Skeletal muscle cell (primary cell): ENCODE data around the gene BCL3.
"Not testable (repeated sequence)": the region's sequence is repeated elsewhere in the genome, so short reads cannot be mapped to it uniquely, and the experiment has no call there.

ENCODE experiments used
- DNase-seq: peaks from one replicate; pipeline ENCODE4 v3.0.0-alpha.2; 2010; ENCODE audit warnings: low read depth
- H3K4me3 ChIP-seq: 2 replicates; pipeline ENCODE4 v1.5.1; 2011; ENCODE audit warnings: low read depth, mild to moderate bottlenecking, control low read depth, low read length, moderate library complexity

Gene BCL3

DNA sequence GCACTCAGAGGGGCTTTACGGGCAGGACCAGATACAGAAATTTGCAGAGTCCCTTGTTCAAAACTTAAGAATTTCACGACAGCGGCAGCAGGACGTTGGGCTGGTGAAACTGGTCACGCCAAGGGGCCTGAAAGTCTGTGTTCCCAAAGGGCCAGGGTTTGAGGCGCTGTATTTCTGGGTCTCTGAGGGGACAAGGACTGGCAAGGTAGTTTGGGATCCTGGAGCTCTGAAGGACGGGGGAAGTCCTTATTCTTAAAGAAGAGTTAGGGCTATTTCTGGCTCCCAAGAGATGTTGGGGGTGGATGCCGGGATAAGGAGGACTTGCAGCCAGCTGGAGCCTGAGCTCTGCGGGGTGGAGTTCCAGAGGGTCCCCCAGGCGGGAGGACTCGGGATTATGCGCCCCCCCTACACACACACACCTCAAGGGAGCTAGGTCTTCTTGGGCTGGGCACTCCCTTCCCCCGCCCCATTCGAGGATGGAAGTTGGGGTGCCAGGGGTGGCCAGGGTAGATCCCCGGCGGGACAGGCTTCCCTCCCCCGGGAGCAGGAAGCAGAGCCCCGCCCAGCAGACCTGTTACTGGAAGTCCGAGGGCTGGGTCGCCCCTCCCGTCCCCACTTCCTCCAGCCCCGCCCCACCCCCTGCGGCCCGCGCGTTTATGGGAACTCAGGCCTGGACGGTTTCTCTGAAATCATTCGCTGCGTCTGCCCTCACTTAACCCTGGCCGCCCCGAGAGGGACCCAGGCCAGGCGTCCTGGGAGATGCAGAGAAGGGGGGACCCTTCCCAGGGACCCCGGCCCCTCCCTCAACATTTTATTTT lies 5.6 kb downstream of the BCL3 start:
- peak; percentile 69 for DNase-seq
- peak overlapping the region; percentile 44 for H3K4me3 ChIP-seq

GRCh38 chr19:44754750-44755080 lies 6.2 kb downstream of the BCL3 start:
- peak overlapping the region; percentile 5 for H3K4me3 ChIP-seq
- DNase-seq, result no peak

GRCh38 chr19:44755219-44755618 lies 6.7 kb downstream of the BCL3 start:
- H3K4me3 ChIP-seq, result no peak overlapping the region
- DNase-seq, result no peak

GRCh38 chr19:44756089-44756562 lies 7.6 kb downstream of the BCL3 start:
- no peak for DNase-seq
- no peak overlapping the region for H3K4me3 ChIP-seq

DNA sequence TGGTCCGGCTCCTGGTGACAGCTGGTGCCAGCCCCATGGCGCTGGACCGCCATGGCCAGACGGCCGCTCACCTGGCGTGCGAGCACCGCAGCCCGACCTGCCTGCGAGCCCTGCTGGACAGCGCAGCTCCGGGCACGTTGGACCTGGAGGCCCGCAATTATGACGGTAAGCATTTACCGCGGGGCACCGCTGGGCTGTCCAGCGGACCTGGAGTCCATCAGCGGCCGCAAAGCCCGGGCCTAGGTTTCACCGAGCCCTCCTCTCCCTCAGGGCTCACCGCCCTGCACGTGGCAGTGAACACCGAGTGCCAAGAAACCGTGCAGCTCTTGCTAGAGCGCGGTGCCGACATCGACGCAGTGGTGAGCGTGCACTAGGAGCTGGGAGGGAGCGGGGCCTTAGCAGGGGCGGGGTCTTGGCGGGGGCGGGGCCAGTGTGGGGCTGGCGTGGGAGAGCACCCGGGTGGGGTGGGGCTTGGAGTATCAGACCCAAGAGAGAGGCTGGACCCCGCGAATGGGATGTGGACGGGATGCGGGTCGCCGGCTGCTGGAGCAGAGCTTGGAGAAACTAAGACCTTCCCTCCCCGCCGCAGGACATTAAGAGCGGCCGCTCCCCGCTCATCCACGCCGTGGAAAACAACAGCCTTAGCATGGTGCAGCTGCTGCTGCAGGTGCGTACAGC lies 8.7 kb downstream of the BCL3 start:
- peak overlapping the region; percentile 53 for H3K4me3 ChIP-seq
- no peak for DNase-seq

- no peak for DNase-seq
- peak overlapping the region; percentile 53 for H3K4me3 ChIP-seq
These were observed 9.4 kb downstream of the BCL3 start for GRCh38 chr19:44757735-44758505.

DNA sequence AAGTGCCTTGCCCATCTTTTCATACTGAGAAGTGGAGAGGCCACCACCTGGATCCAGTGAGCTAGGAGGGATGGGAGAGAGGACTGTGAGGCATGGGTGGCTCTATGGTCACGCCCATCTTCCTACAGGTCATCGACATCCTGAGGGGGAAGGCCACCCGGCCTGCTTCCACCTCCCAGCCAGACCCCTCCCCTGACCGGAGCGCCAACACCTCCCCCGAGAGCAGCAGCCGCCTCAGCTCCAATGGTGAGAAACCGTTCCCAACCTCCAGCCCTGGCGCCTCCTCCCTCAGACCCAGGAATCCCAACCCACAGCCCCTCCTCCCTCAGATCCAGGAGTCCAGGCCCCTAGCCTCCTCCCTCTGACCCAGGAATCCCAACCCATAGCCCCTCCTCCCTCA lies 10.1 kb downstream of the BCL3 start:
- no peak for DNase-seq
- peak overlapping the region; percentile 53 for H3K4me3 ChIP-seq

GRCh38 chr19:44759083-44759804 lies 10.7 kb downstream of the BCL3 start:
- DNase-seq, result no peak
- H3K4me3 ChIP-seq, result no peak overlapping the region

GRCh38 chr19:44762038-44762437 lies 13.5 kb downstream of the BCL3 start:
- H3K4me3 ChIP-seq, result no peak overlapping the region
- no peak for DNase-seq

GRCh38 chr19:44765033-44765948 lies 16.8 kb downstream of the BCL3 start:
- no peak overlapping the region for H3K4me3 ChIP-seq
- DNase-seq, result no peak

DNA sequence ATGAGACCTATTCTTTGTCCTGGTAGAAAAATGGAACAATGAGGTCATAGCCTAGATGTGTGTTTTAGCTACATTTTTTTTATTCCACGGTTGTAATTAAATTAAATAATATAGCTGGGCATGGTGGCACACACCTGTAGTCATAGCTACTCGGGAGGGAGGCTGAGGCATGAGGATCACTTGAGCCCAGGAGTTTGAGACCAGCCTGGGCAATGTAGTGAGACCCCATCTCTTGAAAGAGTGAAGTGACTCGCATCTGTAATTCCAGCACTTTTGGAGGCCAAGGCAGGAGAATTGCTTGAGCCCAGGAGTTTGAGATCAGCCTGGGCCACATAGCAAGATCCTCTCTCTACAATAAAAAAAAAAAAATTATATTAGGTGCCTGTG lies 17.4 kb downstream of the BCL3 start:
- no peak overlapping the region for H3K4me3 ChIP-seq
- no peak for DNase-seq

DNA sequence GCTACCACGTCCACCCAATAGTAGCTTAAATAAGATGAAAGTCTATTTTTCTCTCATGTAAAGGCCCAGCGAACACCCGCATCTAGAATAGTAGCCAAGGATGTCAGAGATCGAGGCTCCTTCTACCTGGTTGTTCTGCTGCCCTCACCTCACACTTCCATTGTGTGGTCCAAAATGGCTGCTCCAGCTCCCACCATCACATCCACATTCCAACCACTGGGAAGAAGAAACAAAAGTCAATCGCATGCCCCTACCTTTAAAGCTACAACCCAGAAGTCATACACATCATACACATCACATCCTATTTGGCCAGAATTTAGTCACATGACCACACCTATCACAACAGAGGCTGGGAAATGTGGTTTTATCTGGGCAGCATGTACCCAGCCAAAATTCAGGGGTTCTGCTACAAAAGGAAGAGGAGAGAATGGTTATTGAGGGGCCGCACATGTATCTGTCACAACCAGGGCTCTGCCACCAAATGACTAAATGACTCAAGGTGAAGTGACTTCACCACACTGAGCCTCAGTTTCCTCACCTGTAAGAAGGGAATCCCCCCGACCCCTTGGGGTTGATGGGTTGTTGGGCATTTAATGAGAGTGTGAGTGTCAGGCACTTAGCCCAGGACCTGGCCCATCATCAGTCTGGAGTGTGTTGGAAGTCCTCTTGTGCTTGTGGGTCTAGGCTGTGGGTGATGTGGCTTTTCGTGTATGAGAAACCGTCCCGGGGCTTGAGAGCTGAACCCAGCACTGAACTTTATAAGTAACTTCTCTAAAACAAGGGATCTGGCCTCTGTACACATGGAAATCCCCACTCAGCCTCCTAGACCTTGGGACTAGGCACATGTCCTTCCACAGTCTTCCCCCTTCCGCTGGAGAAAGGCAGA lies 19.0 kb downstream of the BCL3 start:
- no peak overlapping the region for H3K4me3 ChIP-seq
- no peak for DNase-seq

DNA sequence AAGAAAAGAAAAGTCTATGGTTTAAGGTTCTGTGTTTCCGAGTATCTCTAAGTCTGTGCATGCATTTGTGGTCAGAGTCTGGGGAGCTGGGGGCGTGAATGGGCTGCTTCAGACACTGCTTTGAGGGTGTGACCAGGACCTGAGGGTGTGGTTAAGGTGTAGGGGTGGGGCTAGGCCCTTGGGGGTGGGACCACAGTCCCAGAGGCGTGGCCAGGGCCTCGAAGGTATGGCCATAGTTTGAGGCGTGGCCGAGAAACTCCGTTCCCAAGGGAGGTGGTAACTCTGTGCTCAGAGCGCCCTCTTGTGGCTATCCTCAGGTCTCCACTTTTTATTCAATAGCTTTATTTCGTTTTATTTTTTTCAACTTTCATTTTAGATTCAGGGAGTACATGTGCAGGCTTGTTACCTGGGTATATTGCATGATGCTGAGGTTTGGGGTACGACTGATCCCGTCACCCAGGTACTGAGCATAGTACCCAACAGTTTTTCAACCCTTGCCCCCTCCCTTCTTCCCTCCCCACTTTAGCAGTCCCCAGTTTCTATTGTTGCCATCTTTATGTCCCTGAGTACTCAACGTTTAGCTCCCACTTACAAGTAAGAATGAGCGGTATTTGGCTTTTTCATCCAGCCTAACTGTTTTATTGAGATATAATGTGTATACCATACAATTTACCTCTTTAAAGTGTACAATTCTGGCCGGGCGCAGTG lies 22.2 kb downstream of the BCL3 start:
- H3K4me3 ChIP-seq, result no peak overlapping the region
- peak; percentile 74 for DNase-seq

- not testable (repeated sequence) for H3K4me3 ChIP-seq, DNase-seq
These were observed 23.6 kb downstream of the BCL3 start for GRCh38 chr19:44772144-44772543.

DNA sequence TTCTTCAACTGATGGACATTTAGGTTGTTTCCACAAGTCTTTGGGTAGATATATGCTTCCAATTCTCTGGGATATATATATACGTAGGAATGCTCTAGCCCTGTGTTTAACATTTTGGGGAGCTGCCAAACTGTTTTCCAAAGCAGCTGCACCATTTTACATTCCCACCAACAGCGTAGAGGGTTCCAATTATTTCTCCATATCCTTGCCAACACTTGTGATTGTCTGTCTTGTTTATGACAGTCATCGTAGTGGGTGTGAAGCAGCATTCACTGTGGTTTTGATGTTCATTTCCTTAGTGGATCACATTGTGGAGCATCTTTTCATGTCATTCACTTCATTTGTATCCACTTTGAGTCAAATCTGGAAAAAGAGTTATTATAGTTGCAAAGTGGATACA lies 24.5 kb downstream of the BCL3 start:
- no peak overlapping the region for H3K4me3 ChIP-seq

GRCh38 chr19:44775676-44776240 lies 27.2 kb downstream of the BCL3 start:
- no peak for DNase-seq
- H3K4me3 ChIP-seq, result no peak overlapping the region

More for the DNA sequence above, 24.5 kb downstream of the BCL3 start:
- DNase-seq, result no peak
